Cortex of kidney (tissue), 1 donor: ENCODE measurements around the gene ACAA2.
"Not testable (repeated sequence)": the region's sequence is repeated elsewhere in the genome, so short reads cannot be mapped to it uniquely, and the experiment has no call there.

ENCODE experiments used
- DNase-seq: peaks from one replicate; lab custom pipeline; 2025; lab: John Stamatoyannopoulos, UW

ACAA2 gene

DNA sequence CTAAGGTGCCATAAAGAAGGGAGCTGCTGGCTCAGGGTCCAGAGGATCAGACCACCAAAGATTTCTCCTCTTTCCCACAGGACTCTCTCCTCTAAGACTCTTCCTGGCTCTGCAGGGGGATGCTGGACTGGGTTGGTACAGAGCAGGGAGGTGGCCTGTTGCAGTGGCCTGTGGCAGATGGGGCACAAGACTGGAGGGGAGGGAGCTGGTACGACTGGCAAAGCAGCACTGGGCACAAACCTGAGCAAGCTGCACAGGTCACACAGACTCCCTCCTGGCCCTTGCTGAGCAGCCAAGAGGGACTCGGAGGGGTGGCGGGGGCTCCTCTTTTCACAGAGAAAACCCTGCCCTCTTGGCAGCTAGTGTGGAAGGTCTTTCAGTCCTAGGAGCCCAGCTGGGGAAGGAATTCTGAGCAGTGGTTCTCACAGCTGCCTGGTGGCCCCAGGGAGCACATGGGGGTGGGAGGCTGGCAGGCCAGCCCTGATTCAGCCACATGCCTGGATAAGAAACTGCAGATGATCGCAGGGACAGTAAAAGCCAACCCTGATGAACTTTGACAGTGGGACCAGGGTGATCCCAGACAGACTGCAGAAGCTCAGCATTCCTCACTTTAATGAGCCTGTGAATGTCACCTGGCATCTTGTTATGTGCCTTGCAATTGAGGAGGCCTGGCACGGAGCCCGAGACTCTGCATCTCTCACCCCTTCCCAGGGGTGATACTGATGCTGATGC, 32.5 kb upstream of the ACAA2 start:
- no peak for DNase-seq

DNA sequence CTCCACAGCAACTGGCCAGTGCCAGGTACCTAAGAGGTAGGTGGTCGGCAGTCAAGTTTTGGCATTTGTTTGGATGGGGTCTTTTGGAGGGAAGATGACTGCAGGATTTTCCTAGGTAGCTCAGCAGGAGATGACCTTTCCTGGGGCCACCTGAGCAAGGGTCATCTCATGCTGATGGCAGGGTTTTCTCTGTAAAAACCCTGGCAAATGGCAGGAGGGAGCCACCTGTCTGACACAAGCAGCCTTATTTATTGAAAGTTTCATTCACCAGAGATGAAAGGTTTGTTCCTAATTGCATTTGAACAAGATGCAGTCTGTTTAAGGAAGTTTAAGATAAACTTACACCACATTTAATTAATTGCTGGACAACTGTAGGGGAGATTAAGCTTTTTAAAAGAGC, 31.6 kb upstream of the ACAA2 start:
- no peak for DNase-seq

DNA sequence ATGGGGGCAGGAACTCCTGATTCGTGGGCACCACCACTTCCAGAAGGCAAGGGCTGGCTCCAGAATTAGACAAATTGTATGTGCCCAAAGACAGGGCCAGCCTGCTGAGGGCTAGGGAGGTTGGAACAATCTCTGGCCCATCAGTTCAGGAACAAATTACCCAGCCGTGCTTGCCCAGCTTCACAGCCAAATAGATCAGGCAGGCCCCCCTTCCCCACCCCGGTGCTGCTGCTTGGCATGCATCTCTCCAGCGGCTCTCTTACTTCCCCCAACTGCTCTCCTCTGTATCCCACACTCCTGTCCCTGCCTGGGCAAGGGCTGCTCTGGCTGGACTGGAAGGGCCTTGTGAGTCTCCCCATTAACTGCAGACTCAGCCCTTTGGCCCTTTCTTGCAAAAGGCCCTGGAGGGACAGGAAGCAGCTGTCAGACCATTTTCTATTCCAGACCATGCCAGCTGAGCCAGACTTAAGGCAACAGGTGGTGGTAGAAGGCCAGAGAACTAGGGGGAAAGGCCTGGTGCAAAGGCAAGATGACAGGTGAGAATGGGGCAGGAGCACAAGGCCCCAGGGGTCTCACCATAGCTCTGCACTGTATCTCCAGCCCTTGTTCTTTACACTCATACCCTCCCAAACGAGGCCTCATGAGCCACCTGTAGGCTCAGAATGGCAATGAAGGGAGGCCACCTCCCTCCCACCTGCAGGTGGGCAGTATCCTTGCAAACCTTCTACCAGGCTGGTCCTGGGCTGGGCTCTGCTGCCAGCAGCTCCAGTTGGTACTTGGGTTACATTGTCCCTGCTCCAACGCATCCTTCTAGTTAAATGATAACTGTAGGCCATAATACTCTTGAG, 30.7 kb upstream of the ACAA2 start:
- no peak for DNase-seq

DNA sequence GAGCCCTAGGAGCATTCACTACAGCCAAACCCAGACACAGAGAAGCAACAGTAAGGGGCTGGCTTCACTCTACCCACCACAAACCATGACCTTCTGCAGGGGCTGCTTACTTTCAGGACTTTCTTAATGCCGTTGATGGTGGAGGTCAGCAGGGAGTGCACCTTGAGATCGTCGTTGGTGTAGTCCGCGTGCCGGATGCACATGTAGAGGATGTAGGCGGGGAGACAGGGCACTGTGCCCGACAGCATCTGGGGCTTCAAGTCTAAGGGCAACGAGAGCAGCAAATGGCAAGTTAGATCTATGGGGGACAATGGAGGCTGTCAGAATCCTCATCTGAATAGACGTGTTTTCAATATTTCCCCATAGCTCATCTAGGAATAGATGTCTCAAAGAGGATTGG, 29.8 kb upstream of the ACAA2 start:
- no peak for DNase-seq

DNA sequence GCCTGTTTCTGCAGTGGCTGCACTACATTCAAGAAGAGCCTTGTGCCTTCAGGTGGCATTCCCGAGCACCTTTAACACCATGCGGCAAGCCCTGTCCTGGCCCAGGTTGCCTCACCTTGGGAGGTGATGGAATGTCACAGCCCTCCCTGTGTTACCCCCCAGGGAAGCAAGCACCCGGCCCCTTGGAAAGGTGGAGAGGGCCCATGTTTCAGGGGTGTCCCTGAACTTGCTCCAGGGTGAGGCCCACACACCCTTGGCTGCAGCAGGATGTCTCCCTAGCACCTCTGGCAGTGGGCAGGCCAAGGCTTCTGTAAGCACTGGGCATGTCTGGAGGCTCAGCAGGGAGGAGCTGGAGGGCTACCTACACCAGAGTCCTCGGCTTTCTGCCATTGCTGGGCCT, 29.3 kb upstream of the ACAA2 start:
- no peak for DNase-seq

DNA sequence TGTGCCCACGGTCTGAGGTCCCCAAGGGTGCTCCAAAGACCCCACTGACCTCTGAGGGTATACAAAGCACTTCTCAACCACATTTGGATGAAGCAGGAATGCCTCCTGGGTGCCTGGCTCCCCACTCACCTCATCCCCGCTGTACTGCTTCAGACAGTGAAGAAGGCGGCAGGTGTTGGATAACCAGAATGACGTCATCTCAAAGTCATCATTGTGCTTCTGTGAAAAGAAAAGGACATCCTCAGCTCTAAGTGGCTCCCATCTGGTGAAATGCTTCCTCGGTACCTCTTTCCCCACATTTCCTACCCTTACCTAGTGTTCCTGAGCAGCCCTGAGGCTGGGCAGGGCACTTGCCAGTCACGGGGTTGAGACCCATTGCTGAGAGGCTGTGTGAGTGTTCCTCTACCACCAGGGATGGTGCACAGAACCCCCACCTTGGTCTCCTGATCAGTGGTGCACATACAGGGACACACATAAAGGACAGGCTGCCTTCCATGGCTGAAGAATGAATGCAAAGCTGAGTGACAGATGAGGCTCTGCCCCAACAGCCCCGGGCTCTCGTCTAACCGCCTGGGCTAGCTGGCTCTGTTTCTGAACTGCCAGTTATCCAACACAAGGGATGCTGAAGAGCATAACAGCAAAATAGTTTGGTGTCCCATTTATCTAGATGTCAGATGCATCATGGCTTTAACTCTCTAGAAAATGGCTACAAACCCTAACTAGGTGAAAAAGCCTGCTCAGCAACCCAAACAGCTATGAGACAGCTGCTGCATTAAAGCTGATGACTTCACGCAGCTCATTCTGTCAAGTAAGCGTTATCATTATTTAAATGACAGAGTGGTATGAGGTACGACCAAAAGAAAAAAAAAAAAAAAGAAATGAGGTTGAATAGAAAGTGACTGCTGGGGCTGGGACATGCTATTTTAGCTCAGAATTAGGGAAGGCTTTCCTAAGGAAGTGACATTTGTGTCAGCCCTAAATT, 28.2 kb upstream of the ACAA2 start:
- DNase-seq = no peak

DNA sequence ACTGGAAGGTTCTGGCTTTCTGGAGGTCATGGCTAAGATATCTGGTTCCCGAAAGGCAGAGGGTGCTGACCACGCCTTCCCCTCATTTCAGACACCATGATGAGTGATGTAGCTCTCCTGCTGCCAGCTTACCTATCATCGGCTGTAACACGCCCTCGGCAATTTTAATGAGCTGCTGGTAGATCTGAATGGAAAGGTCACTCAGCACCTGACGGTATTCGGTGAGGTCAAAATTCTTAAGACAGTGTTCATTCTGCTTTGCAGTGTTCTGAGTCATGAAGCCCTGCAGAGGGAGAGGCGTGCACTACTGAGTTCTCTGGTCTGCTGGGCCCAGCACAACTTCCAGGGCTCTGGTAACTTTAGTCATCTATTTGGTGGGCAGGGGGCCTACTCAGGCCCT, 25.7 kb upstream of the ACAA2 start:
- DNase-seq = no peak

DNA sequence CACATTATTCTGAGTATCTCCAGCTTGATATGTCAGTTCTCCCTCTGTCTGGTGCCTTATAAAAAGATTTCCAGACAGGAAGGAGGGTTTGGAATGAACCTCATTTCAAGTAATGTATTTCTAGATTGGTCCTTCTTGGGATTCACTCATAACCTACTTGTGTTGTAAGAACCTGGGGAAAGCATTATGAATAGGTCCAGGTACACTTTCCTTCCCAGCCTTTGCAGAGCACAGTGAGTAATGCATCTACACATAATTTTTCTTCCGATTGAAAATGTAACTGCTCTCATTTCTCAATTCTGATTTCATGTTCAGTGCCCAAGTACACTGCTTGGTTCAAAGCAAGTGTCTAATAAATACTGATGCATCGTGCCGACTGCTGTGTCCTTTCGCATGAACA, 25.0 kb upstream of the ACAA2 start:
- no peak for DNase-seq

DNA sequence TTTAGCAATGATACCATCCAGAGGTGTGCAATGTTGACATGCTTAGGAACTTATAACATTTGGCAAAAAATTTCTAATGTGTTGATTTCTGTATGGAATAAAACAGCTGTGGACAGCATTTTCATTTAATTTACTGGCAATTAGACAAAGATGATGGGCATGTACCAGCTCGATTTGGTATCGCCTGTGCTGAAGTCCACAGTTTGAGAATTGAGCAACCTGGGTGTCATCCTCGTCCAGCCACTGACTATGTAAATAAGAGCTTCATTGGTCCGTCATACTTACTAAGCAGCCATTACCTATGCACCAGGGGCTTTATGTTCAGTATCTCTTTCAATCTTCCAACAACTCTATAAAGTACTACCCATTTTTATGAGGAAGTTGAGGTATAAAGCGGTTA, 24.6 kb upstream of the ACAA2 start:
- no peak for DNase-seq

DNA sequence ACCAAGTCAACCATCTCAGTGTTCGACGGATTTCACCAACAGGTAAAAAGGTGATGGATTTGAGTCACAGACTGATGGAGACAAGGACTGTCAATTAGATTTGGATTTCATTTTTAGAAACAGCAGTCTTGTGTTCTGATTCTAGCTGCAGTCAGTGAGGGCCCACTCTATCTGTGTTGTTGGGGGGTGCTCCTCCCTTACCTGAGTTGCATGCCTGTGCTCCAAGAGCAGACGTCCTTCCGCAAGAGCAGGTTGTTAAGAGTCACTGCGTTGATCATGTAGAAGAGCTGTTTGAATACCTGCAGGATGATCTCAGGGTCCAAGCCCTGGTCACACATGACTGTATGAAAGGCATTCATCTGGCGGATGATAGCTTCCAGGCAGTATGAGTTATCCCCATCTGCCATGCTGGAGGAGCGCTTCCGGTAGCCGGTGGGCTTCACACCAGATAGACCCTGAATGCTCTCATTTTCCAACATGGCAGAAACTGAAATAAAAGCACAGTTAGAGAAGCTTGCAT, 24.0 kb upstream of the ACAA2 start:
- not testable (repeated sequence) for DNase-seq

DNA sequence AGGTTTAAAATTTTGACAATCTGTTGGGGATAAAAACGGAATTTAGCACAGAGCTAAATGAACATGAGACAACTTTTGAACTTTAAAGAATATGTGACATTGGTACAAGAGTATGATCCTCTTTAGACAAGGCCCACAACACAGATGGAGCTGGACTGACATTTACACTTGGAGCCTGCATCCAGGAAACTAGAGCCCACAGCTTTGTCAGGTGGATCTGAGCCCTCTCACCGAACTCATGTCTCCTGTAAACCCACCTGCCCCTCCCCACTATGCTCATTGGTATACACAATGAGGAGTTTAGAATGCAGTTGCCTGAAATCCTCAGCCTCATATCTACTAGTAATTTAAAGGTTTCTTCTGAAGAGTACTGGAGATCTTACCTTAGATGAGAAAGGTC, 22.1 kb upstream of the ACAA2 start:
- no peak for DNase-seq

DNA sequence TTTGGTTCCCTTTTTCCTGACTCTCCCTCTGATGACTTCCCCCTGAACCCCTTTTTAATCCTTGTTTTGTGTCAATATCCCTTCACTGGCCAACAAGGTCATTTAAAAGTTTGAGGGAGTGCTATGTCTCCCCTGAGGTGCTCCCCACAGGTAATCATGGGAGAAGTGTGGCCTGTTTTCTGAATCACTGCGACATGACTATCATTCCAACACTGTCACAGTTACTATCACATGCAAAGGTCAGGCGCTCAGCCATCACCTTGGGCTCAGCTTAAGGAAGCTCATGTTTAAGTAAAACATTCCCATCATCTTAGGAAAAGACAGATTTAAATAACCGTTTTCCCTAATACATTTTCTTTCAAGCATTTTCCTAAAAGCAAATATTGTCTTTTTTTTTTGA, 20.9 kb upstream of the ACAA2 start:
- DNase-seq = no peak

DNA sequence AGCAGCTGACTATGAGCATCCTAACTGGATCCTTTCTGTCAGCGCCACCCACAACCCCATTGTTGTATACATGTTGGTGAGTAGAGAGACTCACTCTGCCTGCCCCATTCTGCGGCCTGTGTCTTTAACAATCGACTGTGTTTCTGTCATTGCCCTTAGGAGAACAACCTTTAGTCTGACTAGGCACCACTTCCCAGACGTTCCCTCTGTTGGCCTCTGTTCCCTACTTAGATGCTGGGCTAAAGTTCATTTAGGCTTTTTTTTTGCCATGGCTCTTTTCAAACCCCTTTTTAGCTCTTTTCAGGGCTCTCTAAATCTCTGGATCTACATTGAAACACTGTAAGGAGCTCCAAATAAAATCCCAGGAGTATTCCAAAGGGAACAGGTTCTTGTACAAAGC, 20.5 kb upstream of the ACAA2 start:
- DNase-seq = no peak

DNA sequence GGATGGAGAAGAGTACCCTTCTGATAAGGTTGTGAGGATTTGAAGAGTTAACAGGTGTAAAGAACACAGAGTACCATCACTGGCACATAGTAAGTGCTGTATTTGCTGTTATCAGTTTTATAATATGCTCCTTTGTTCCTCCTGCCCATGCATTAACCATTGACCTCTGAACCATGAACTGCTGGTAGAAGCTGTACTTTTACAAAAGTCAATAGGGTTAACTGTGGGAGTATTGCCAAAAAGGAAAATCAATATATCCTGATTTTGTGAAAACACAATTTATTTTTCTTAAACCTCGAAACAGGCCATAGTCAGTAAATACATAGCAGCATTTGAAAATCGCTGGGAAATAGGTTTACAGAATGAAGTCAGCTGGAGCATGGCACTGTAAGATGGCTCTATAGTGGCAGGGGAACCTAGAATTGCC, 18.9 kb upstream of the ACAA2 start:
- no peak for DNase-seq

DNA sequence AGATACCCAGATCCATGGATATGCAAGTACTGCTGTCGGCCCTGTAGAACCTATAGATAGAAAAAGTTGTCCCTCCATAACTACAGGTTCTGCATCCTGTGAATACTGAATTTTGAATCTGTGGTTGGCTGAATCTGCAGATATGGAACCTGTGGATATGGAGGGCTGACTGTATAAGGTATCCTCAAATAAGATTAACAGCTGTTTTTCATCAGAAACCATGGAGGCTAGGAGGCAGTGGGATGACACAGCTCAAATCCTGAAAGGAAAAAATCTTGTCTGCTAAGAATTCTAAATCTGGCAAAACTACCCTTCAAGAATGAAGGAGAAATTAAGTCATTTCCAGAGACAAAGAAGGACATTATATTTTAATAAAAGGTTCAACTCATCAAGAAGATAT, 14.7 kb upstream of the ACAA2 start:
- DNase-seq = no peak

DNA sequence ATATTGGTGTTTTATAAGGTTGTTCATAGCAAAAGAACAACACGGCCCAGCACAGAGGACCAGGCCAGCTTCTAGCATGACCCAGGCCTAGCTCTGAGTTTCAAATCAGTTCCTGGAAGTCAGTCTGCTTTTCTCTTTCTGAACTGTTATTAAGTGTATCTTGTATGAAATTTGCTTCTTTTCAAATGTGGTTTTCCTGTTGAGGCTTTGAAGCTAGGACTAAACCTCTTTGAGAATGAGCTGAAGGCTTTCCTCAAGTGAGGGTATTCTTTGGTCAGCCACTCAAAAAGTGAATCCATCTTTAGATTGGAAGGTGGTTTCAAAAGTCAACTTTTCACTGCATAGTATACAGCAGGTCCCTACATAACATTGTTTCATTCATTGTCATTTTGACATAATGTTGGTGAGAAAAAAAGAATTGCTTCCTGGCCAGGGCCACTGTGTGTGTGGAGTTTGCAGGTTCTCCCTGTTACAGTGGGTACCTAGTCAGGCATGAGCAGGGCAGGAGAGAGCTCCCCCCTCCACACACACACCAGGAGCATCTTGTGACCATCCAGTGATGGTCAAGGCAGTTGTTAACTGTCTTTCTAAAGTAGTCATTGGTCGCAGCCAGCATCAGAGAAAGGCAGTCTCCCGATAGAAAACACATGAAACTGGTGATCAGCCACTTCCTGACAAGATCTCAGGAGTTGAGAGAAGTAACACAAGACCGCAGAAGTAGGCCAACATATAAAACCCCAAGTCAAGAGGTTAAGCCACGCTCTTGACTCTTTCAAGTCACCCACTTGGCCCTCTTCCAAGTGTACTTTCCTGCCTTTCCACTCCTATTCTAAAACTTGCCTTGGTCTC, 6.7 kb upstream of the ACAA2 start:
- DNase-seq = no peak

DNA sequence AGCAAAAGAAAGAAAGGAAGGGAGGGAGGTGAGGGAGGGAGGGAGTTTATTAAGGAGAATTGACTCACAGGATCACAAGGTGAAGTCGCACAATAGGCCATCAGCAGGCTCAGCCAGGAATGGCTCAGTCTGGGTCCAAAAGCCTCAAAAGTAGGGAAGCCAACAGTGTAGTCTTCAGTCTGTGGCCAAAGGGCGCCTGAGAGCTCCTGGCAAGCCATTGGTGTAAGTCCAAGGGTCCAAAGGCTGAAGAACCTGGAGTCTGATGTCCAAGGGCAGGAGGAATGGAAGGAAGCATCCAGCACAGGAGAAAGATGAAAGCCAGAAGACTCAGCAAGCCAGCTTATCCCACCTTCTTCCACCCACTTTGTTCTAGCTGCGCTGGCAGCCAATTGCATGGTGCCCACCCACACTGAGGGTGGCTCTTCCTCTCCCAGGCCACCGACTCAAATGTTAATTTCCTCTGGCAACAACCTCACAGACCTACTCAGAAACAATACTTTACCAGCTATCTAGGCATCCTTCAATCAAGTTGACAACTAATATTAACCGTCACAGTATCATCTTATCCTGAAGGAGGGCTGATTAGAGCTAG, 5.8 kb upstream of the ACAA2 start:
- DNase-seq = no peak

DNA sequence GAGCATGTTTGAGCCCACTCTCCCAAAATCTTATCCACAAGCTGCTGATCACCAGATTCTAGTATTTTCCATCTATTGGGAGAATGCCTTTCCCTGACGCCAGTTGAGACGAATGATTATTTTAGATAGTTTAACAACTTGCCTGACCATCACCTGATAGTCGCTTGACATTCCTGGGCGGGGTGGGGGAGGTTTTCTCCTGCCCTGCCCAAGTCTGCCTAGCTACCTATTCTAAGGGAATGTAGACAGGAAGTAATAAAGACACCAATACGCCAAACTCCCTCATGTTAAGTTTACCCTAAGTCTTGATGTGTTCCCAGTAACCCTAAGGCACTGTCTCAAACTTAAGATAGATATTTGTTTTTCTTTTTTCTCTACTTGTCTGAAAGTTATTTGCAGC, 4.6 kb upstream of the ACAA2 start:
- DNase-seq = no peak

DNA sequence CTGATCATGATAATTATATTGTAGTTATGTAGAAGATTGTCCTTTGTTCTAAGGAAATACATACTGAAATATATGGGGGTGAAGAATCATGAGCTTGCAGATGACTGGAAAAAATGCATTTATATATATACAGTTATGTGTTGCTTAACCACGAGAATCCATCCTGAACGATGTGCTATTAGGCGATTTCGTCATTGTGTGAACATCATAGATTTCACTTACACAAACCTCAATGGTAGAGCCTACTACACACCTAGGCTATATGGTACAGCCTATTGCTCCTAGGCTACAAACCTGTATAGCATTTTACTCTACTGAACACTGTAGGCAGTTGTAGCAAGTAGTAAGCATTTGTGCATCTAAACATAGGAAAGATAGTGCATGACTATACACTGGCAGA, 2.6 kb upstream of the ACAA2 start:
- DNase-seq = no peak

DNA sequence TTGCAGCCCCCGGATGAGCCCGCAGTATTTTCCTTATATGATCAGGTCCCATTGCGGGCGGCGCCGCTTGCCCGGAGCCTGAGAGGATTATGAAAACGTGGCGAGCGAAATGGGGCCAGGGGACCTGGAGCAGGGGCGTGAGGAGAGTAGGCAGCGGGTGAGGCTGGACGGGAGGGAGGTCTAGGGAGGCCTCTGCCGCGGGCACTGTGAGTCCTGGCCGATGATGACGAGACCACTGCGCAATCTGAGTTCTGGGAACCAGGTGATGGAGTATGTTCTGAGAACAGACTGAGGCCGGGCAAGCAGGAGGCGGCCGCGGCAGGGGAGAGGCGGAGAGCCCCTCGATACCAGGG, 790 bp upstream of the ACAA2 start:
- DNase-seq = no peak

DNA sequence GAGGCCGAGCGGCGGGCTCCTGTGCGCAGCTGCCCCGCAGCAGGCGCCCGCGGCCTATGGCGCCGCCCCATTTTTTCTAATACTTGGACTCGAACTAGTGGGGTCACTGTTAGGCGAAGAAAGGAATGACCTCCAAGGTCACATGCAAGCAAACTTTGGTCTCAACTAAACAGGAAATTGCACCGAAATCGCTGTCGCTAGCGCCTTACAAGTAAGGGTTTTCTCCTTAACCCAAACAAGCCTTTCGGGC, 339 bp downstream of the ACAA2 start:
- no peak for DNase-seq
